ENCODE measurements around the gene PMP22. TPM values are rescaled to one million over a fixed set of nuclear protein-coding genes. Genes with fewer than 3 reads are reported as not detected.

PMP22 gene
- total RNA-seq, 1 donor from 2014 or later, result 4.3 TPM

DNA sequence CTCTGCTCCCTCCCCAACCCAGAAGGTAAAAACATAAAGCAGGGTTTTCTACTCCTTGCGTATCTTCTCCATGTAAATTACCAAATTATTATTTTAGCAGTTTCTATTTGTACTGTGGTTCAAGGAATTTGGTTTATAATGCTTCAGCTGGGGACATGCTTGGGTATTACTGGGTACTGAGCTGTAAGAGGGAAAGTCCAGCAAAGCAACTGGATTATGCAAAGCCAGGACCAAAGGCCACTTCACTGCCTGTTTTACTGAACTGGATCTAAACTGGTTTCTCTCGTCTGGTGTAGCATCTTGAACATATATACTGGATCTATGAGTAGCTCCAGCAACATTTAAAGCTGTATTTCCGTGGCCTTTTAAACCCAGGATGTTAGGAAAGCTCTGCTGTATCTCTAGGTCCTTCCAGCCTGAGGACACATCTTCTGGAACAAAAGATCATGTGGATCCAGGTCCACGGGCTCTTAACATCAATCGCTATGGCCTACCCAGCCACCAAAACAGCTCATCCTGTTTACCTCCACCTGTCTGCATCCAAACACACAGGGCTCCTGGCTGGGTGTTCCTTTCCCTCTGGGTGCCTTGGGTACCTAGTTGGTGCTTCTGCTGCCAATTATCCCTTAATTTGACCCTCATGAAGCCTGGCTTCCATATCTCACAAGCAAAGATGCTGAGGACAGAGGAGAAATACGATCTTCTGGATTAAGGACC is 7.2 kb downstream of the PMP22 start:
- Histone ChIP-seq H4K20me1 (ENCODE audit: low read depth) (no peaks in the 10 kb centered on the region), H2AFZ (replicated peaks) (no peak overlapping the region)
- H3K27me3 Mint-ChIP-seq (ENCODE audit: insufficient read depth, low read depth), result peaks cover 23% of the 10 kb centered on the region

DNA sequence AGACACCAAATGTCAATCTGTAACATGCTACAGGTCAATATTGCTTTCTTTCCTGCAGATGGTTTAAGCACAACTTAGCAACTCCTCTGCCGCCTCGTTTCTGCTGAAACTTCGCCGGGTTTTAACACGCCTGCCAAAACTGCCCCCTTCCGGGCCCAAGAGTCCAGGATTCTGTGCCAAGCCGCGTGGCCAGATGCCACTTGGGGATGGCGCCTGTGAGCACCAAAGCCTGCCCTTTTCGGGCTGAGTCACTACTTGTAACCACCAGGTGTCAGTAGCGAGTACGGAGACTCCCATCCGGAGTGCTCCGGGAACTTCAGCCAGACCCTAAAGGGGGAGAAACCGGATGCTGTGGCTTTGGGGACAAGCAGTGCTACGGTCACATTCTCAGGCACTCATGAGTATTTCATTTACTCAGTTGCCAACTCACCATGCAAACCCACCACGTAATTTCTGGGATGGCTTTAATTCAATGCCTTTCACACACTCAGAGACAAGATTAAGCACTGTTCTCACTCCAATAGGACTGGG is 7.8 kb downstream of the PMP22 start:
- no peaks in the 10 kb centered on the region for H4K20me1 ChIP-seq (ENCODE audit: low read depth)
- H3K4me2 ChIP-seq, result no peak overlapping the region
- peaks cover 14% of the 10 kb centered on the region for H3F3A ChIP-seq (ENCODE audit: low read depth)
- peaks cover 8% of the 10 kb centered on the region for H3K4me1 ChIP-seq
- H3K9ac ChIP-seq, result no peak overlapping the region
- Mint-ChIP-seq H3K9me3 (peaks cover 3% of the 10 kb centered on the region), H3K36me3 (peaks cover 9% of the 10 kb centered on the region), H3K27ac (no peak overlapping the region), H3K4me3 (no peak overlapping the region), H3K4me1 (peaks cover 21% of the 10 kb centered on the region), H3K27me3 (ENCODE audit: insufficient read depth, low read depth) (peaks cover 21% of the 10 kb centered on the region)
- H3K9me3 ChIP-seq (ENCODE audit: low read depth), result no peaks in the 10 kb centered on the region
- TF ChIP-seq EZH2 (IDR thresholded peaks at IDR 0.05), result no peak
- TF ChIP-seq, protein P1, sequence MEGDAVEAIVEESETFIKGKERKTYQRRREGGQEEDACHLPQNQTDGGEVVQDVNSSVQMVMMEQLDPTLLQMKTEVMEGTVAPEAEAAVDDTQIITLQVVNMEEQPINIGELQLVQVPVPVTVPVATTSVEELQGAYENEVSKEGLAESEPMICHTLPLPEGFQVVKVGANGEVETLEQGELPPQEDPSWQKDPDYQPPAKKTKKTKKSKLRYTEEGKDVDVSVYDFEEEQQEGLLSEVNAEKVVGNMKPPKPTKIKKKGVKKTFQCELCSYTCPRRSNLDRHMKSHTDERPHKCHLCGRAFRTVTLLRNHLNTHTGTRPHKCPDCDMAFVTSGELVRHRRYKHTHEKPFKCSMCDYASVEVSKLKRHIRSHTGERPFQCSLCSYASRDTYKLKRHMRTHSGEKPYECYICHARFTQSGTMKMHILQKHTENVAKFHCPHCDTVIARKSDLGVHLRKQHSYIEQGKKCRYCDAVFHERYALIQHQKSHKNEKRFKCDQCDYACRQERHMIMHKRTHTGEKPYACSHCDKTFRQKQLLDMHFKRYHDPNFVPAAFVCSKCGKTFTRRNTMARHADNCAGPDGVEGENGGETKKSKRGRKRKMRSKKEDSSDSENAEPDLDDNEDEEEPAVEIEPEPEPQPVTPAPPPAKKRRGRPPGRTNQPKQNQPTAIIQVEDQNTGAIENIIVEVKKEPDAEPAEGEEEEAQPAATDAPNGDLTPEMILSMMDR (IDR thresholded peaks at IDR 0.05), result peak; percentile 82
- no peak overlapping the region for H3K4me3 ChIP-seq
- no peaks in the 10 kb centered on the region for H3K36me3 ChIP-seq
- peak overlapping the region; percentile 58 for H2AFZ ChIP-seq (replicated peaks)
- no peaks in the 10 kb centered on the region for H3K79me2 ChIP-seq (ENCODE audit: low read depth)
- peak; percentile 83 for DNase-seq (ENCODE audit: low spot score)
- peaks cover 55% of the 10 kb centered on the region for H3K27me3 ChIP-seq
- H3K27ac ChIP-seq, result no peak overlapping the region

More for the DNA sequence above, 7.2 kb downstream of the PMP22 start:
- Histone ChIP-seq H3F3A (ENCODE audit: low read depth) (peaks cover 21% of the 10 kb centered on the region), H3K36me3 (no peaks in the 10 kb centered on the region), H3K27ac (no peak overlapping the region), H3K79me2 (ENCODE audit: low read depth) (no peaks in the 10 kb centered on the region), H3K4me2 (no peak overlapping the region), H3K4me3 (no peak overlapping the region), H3K9ac (no peak overlapping the region), H3K27me3 (peaks cover 61% of the 10 kb centered on the region), H3K4me1 (peaks cover 8% of the 10 kb centered on the region), H3K9me3 (ENCODE audit: low read depth) (no peaks in the 10 kb centered on the region)
- TF ChIP-seq, protein P1 (IDR thresholded peaks at IDR 0.05), result no peak
- TF ChIP-seq EZH2 (IDR thresholded peaks at IDR 0.05) (no peak), EZH2phosphoT487 (IDR thresholded peaks at IDR 0.05) (no peak)
- DNase-seq (ENCODE audit: low spot score), result no peak
- peaks cover 9% of the 10 kb centered on the region for H3K36me3 Mint-ChIP-seq
- no peak overlapping the region for H3K4me3 Mint-ChIP-seq
- peaks cover 3% of the 10 kb centered on the region for H3K9me3 Mint-ChIP-seq
- peaks cover 22% of the 10 kb centered on the region for H3K4me1 Mint-ChIP-seq
- H3K27ac Mint-ChIP-seq, result no peak overlapping the region

DNA sequence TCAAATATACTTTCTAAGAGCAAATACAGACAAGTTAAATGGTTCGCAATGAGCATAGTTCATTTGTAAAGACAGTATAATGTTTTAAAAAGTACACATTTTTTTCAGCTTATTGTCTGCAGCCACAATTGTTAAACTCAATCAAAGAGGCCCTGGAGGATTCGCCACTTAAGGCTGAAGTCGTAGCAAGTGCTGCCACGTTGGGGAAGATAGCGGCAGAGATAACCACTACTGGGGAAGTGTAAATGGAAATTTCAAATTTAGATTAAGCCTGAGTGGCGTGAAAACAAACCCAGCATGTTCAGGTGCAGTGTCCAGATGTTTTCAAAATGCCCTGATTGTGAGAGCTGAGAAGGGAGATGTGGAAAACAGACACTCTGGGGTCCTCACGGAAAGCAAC is 8.4 kb downstream of the PMP22 start:
- H3K27ac Mint-ChIP-seq, result no peak overlapping the region

More for the DNA sequence above, 8.4 kb downstream of the PMP22 start:
- peaks cover 3% of the 10 kb centered on the region for H3K4me1 ChIP-seq
- H3K79me2 ChIP-seq (ENCODE audit: low read depth), result no peaks in the 10 kb centered on the region
- no peaks in the 10 kb centered on the region for H4K20me1 ChIP-seq (ENCODE audit: low read depth)
- Mint-ChIP-seq H3K4me1 (peaks cover 15% of the 10 kb centered on the region), H3K4me3 (no peak overlapping the region), H3K27me3 (ENCODE audit: insufficient read depth, low read depth) (peaks cover 15% of the 10 kb centered on the region), H3K36me3 (peaks cover 9% of the 10 kb centered on the region), H3K9me3 (peaks cover 3% of the 10 kb centered on the region)
- no peak overlapping the region for H3K9ac ChIP-seq
- H3K27ac ChIP-seq, result no peak overlapping the region
- H3K4me2 ChIP-seq, result no peak overlapping the region
- peaks cover 48% of the 10 kb centered on the region for H3K27me3 ChIP-seq
- TF ChIP-seq EZH2 (IDR thresholded peaks at IDR 0.05) (no peak), EZH2phosphoT487 (IDR thresholded peaks at IDR 0.05) (no peak)
- TF ChIP-seq, protein P1 (IDR thresholded peaks at IDR 0.05), result no peak
- no peak overlapping the region for H2AFZ ChIP-seq (replicated peaks)
- H3K4me3 ChIP-seq, result no peak overlapping the region
- H3K9me3 ChIP-seq (ENCODE audit: low read depth), result no peaks in the 10 kb centered on the region
- no peak for DNase-seq (ENCODE audit: low spot score)
- peaks cover 8% of the 10 kb centered on the region for H3F3A ChIP-seq (ENCODE audit: low read depth)
- no peaks in the 10 kb centered on the region for H3K36me3 ChIP-seq

Data from neural progenitor cell (in vitro differentiated cells).